H9 (cell line): ENCODE data around the gene ZNF208. TPM values are rescaled to one million over a fixed set of nuclear protein-coding genes. Genes with fewer than 3 reads are reported as not detected.

Experiments used
- DNase-seq: peaks from one replicate; pipeline ENCODE4 v3.0.0-alpha.2; 2017
- H2AFZ ChIP-seq: one replicate; pipeline ENCODE4 v1.6.1; 2013; ENCODE audit warnings: mild to moderate bottlenecking, low read length, control low read depth, moderate library complexity
- H2AK5ac ChIP-seq: 2 replicates; pipeline ENCODE4 v1.6.1; 2013; ENCODE audit warnings: low read length, control low read depth, mixed read lengths; ENCODE audit not compliant: insufficient read length
- H2BK120ac ChIP-seq: one replicate; pipeline ENCODE4 v1.6.1; 2013; ENCODE audit warnings: low read depth, mild to moderate bottlenecking, low read length, control low read depth, inconsistent platforms; ENCODE audit not compliant: poor library complexity, severe bottlenecking
- H2BK12ac ChIP-seq: 2 replicates; pipeline ENCODE4 v1.6.1; 2013; ENCODE audit warnings: low read length, control low read depth, mixed read lengths, low read depth; ENCODE audit not compliant: insufficient read length
- H2BK15ac ChIP-seq: 2 replicates; pipeline ENCODE4 v1.6.1; 2013; ENCODE audit warnings: low read depth, low read length, control low read depth
- H2BK20ac ChIP-seq: one replicate; pipeline ENCODE4 v1.6.1; 2013; ENCODE audit warnings: low read depth, mild to moderate bottlenecking, low read length, control low read depth, inconsistent platforms; ENCODE audit not compliant: poor library complexity, severe bottlenecking
- H2BK5ac ChIP-seq: 2 replicates; pipeline ENCODE4 v1.6.1; 2013; ENCODE audit warnings: low read length, control low read depth, mixed read lengths; ENCODE audit not compliant: insufficient read length
- H3K14ac ChIP-seq: 2 replicates; pipeline ENCODE4 v1.6.1; 2013; ENCODE audit warnings: low read length, control low read depth; ENCODE audit not compliant: insufficient read depth
- H3K18ac ChIP-seq: 2 replicates; pipeline ENCODE4 v1.6.1; 2013; ENCODE audit warnings: low read depth, mild to moderate bottlenecking, mixed read lengths, low read length, control low read depth; ENCODE audit not compliant: insufficient read length
- H3K23ac ChIP-seq: 2 replicates; pipeline ENCODE4 v1.6.1; 2013; ENCODE audit warnings: low read length, control low read depth, mixed read lengths, low read depth; ENCODE audit not compliant: insufficient read length
- H3K23me2 ChIP-seq: 2 replicates; pipeline ENCODE4 v1.6.1; 2013; ENCODE audit warnings: low read depth, mild to moderate bottlenecking, mixed read lengths, low read length, control low read depth; ENCODE audit not compliant: insufficient read length, poor library complexity, severe bottlenecking
- H3K27ac ChIP-seq: 2 replicates; pipeline ENCODE4 v1.5.1; 2013; ENCODE audit warnings: low read length, control low read depth, mixed read lengths, low read depth; ENCODE audit not compliant: insufficient read length
- H3K27me3 ChIP-seq: 2 replicates; pipeline ENCODE4 v1.6.1; 2013; ENCODE audit warnings: low read length, control low read depth, inconsistent platforms; ENCODE audit not compliant: insufficient read depth
- H3K4ac ChIP-seq: 2 replicates; pipeline ENCODE4 v1.6.1; 2013; ENCODE audit warnings: low read depth, mild to moderate bottlenecking, control low read depth, inconsistent platforms, low read length, moderate library complexity
- H3K4me1 ChIP-seq: 2 replicates; pipeline ENCODE4 v1.6.1; 2013; ENCODE audit warnings: low read length, control low read depth, inconsistent platforms; ENCODE audit not compliant: insufficient read depth
- H3K4me2 ChIP-seq: 2 replicates; pipeline ENCODE4 v1.6.1; 2013; ENCODE audit warnings: low read length, control low read depth, mixed read lengths; ENCODE audit not compliant: insufficient read length, insufficient read depth
- H3K56ac ChIP-seq: 2 replicates; pipeline ENCODE4 v1.6.1; 2013; ENCODE audit warnings: low read depth, mild to moderate bottlenecking, mixed read lengths, low read length, control low read depth; ENCODE audit not compliant: insufficient read length
- H3K79me1 ChIP-seq: 2 replicates; pipeline ENCODE4 v1.6.1; 2013; ENCODE audit warnings: low read depth, mild to moderate bottlenecking, moderate library complexity, low read length, control low read depth, inconsistent platforms; ENCODE audit not compliant: insufficient read depth, poor library complexity, severe bottlenecking
- H3K79me2 ChIP-seq: 2 replicates; pipeline ENCODE4 v1.6.1; 2013; ENCODE audit warnings: low read length, control low read depth, inconsistent platforms; ENCODE audit not compliant: insufficient read depth
- H3K9ac ChIP-seq: 2 replicates; pipeline ENCODE4 v1.6.1; 2013; ENCODE audit warnings: low read length, control low read depth, mixed read lengths; ENCODE audit not compliant: insufficient read length; ENCODE audit errors: extremely low read depth
- H3K9me3 ChIP-seq: one replicate; pipeline ENCODE4 v1.6.1; 2013; ENCODE audit warnings: low read depth, low read length, inconsistent platforms; ENCODE audit not compliant: control insufficient read depth
- H3T11ph ChIP-seq: one replicate; pipeline ENCODE4 v1.6.1; 2013; ENCODE audit warnings: mild to moderate bottlenecking, low read length, control low read depth, inconsistent platforms
- H4K20me1 ChIP-seq: one replicate; pipeline ENCODE4 v1.6.1; 2013; ENCODE audit not compliant: control insufficient read depth, insufficient read length, insufficient read depth
- H4K5ac ChIP-seq: 2 replicates; pipeline ENCODE4 v1.6.1; 2013; ENCODE audit warnings: low read depth, mild to moderate bottlenecking, mixed read lengths, low read length, control low read depth; ENCODE audit not compliant: insufficient read length
- H4K8ac ChIP-seq: replicated peaks from 2 replicates; pipeline ENCODE4 v1.6.1; 2013; ENCODE audit warnings: low read length, control low read depth, mixed read lengths, low read depth; ENCODE audit not compliant: insufficient read length
- H4K91ac ChIP-seq: 2 replicates; pipeline ENCODE4 v1.6.1; 2013; ENCODE audit warnings: low read depth, mild to moderate bottlenecking, moderate library complexity, mixed read lengths, low read length, control low read depth; ENCODE audit not compliant: insufficient read length
- H3K27ac Mint-ChIP-seq, 3 experiments: 2 replicates in 2 of 3; 3 replicates in 1 of 3; pipeline ENCODE4 v1.8.0; 2020 to 2021; ENCODE audit warnings: mixed read lengths in 3 of 3, mild to moderate bottlenecking in 1 of 3, moderate library complexity in 1 of 3
- H3K27me3 Mint-ChIP-seq: 2 replicates; pipeline ENCODE4 v1.8.0; 2021; ENCODE audit warnings: low read depth, mild to moderate bottlenecking, moderate library complexity, mixed read lengths
- H3K36me3 Mint-ChIP-seq, 3 experiments: 2 replicates in 2 of 3; 3 replicates in 1 of 3; pipeline ENCODE4 v1.8.0; 2020 to 2021; ENCODE audit warnings: low read depth in 3 of 3, mixed read lengths in 3 of 3; ENCODE audit not compliant: insufficient read depth in 1 of 3
- H3K4me1 Mint-ChIP-seq, 2 experiments: 2 replicates each; pipeline ENCODE4 v1.8.0; 2020; ENCODE audit warnings: mixed read lengths in 2 of 2
- H3K4me3 Mint-ChIP-seq, 2 experiments: 2 replicates in 1 of 2; 3 replicates in 1 of 2; pipeline ENCODE4 v1.8.0; 2020 to 2021; ENCODE audit warnings: mild to moderate bottlenecking in 2 of 2, mixed read lengths in 2 of 2, moderate library complexity in 1 of 2
- H3K9me3 Mint-ChIP-seq, 2 experiments: 2 replicates in 1 of 2; 3 replicates in 1 of 2; pipeline ENCODE4 v1.8.0; 2020; ENCODE audit warnings: mild to moderate bottlenecking in 2 of 2, mixed read lengths in 2 of 2, moderate library complexity in 1 of 2
- WGBS: extraction: QIAGEN DNeasy Blood & Tissue Kit; methylation state at CpG from one replicate; pipeline ENCODE4 v1.1.7; 2013; ENCODE audit warnings: missing lambda C conversion rate, low lambda C conversion rate, mixed read lengths; ENCODE audit not compliant: insufficient read length; ENCODE audit errors: extremely low coverage; 5-methylcytosine and 5-hydroxymethylcytosine counted together
- total RNA-seq: library from RNA; stranded (reverse); gene quantifications from 2 replicates; pipeline ENCODE4 v1.2.1, GENCODE V29; 2021
- TF ChIP-seq, protein P1 (sequence below): fragments of 200-600 bp; sonication (generic); conservative IDR thresholded peaks from 3 replicates; pipeline ENCODE4 v1.8.0; 2021; ENCODE audit warnings: antibody characterized with exemption, mild to moderate bottlenecking

Gene ZNF208
- total RNA-seq, 1 experiment from 2014 or later: not detected

DNA sequence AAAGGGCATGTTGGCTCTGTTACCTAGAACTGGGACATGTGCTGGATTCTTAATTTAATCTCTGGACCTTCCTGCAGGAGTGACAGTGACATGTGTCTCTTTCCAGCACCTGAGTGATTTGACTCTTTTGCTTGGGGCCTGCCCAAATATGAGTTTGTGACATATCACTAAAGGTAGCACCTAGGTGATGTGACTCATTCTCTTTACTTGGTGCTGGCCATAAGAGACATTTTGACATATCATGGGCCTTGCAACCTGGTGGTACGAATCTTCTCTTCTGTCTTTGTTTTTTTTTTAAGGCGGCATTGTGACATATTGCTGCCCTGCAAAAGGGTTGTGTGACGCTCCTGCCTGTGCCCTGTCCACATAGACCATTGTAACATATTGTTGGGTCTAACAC, 108.9 kb downstream of the ZNF208 start:
- no peak overlapping the region for H3K4me3 Mint-ChIP-seq

More for the DNA sequence above, 108.9 kb downstream of the ZNF208 start:
- Histone ChIP-seq H3K4me2 (no peak overlapping the region), H3K27me3 (no peaks in the 10 kb centered on the region; the same call in 1 of the 2 replicates), H3K23me2 (no peaks in the 10 kb centered on the region), H3K9ac (no peak overlapping the region), H3K14ac (no peak overlapping the region), H3K4ac (no peak overlapping the region), H3K79me2 (no peaks in the 10 kb centered on the region), H3K18ac (no peak overlapping the region), H2AK5ac (no peak overlapping the region), H4K91ac (no peak overlapping the region), H2BK120ac (no peak overlapping the region), H3K79me1 (no peaks in the 10 kb centered on the region), H3K56ac (no peak overlapping the region), H3K4me1 (no peaks in the 10 kb centered on the region), H4K8ac (no peak overlapping the region), H4K5ac (no peak overlapping the region), H3K27ac (no peak overlapping the region), H2BK20ac (no peak overlapping the region), H3T11ph (no peak overlapping the region), H3K23ac (no peak overlapping the region), H2BK5ac (no peak overlapping the region), H4K20me1 (no peaks in the 10 kb centered on the region), H2AFZ (no peak overlapping the region), H3K9me3 (peaks cover 79% of the 10 kb centered on the region), H2BK12ac (no peak overlapping the region), H2BK15ac (no peak overlapping the region)
- no peak for DNase-seq
- Mint-ChIP-seq H3K9me3 (peaks cover 97 to 99% of the 10 kb centered on the region in 2 experiments), H3K4me1 (no peaks in the 10 kb centered on the region), H3K27me3 (no peaks in the 10 kb centered on the region; the same call in 1 of the 2 replicates), H3K36me3 (peaks cover 0 to 36% (median 5%) of the 10 kb centered on the region in 3 experiments; a peak in 5 of 7 replicates), H3K27ac (no peak overlapping the region)
- WGBS: no CpG with 5 or more reads among the region's 3 CpGs
- TF ChIP-seq, protein P1, sequence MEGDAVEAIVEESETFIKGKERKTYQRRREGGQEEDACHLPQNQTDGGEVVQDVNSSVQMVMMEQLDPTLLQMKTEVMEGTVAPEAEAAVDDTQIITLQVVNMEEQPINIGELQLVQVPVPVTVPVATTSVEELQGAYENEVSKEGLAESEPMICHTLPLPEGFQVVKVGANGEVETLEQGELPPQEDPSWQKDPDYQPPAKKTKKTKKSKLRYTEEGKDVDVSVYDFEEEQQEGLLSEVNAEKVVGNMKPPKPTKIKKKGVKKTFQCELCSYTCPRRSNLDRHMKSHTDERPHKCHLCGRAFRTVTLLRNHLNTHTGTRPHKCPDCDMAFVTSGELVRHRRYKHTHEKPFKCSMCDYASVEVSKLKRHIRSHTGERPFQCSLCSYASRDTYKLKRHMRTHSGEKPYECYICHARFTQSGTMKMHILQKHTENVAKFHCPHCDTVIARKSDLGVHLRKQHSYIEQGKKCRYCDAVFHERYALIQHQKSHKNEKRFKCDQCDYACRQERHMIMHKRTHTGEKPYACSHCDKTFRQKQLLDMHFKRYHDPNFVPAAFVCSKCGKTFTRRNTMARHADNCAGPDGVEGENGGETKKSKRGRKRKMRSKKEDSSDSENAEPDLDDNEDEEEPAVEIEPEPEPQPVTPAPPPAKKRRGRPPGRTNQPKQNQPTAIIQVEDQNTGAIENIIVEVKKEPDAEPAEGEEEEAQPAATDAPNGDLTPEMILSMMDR: no peak
